K562 (cell line): ENCODE measurements around the gene CDCA4.

Experiments
- CTCF ChIP-seq, 3 experiments: IDR thresholded peaks in 2 of 3; conservative IDR thresholded peaks in 1 of 3; 2 replicates each; pipeline ENCODE4 v1.5.1; 2011 to 2012; ENCODE audit warnings: low read length in 3 of 3, mild to moderate bottlenecking in 3 of 3, control low read depth in 2 of 3, improper control_type of control experiment in 1 of 3, inconsistent platforms in 1 of 3, low read depth in 1 of 3, mixed read lengths in 1 of 3, moderate library complexity in 1 of 3; ENCODE audit not compliant: insufficient read depth in 2 of 3
- EP300 ChIP-seq: IDR thresholded peaks from 2 replicates; pipeline ENCODE4 v1.6.1; 2012; ENCODE audit warnings: low read length, improper control_type of control experiment
- REST ChIP-seq, 2 experiments: fragments of 450-650 bp; formaldehyde crosslinking in 1 of 2; IDR thresholded peaks; 2 replicates each; pipeline versions ENCODE4 v1.4.0 to v1.6.1; 2014 to 2020; ENCODE audit warnings: mild to moderate bottlenecking in 2 of 2, borderline replicate concordance in 1 of 2, low read depth in 1 of 2

GRCh38 chr14:104975481-104976197 lies 45.2 kb downstream of the CDCA4 start:
- TF ChIP-seq REST (IDR thresholded peaks at IDR 0.05; ENCODE audit: borderline replicate concordance) (no peak), REST (CRISPR knock-in tag; IDR thresholded peaks at IDR 0.05; ENCODE audit: low read depth) (no peak), CTCF (IDR thresholded peaks at IDR 0.05 in 2 of 3, conservative IDR thresholded peaks at IDR 0.05 in 1 of 3; ENCODE audit: insufficient read depth in 2 of 3, low read depth in 1 of 3, low read length in 3 of 3) (peak in 2 of 3 experiments; percentile 45 to 50; a peak in 3 of 6 replicates), EP300 (no peak)
